GM12864 (cell line): ENCODE measurements around the gene TMC2.

ENCODE experiments used
- DNase-seq: peaks from one replicate; pipeline ENCODE4 v3.0.0-alpha.2; 2011; ENCODE audit warnings: low read depth
- H3K4me3 ChIP-seq: 2 replicates; pipeline ENCODE4 v1.5.1; 2011; ENCODE audit warnings: mild to moderate bottlenecking, low read depth, low read length, control low read depth
- CTCF ChIP-seq: IDR thresholded peaks from 2 replicates; pipeline ENCODE4 v1.5.1; 2011; ENCODE audit warnings: low read depth, mild to moderate bottlenecking, moderate library complexity, low read length, control low read depth, inconsistent platforms; ENCODE audit errors: missing control alignments

Gene TMC2

GRCh38 chr20:2559651-2560050 is 23.3 kb downstream of the TMC2 start:
- TF ChIP-seq CTCF = no peak
- DNase-seq = no peak
- H3K4me3 ChIP-seq = no peak overlapping the region

GRCh38 chr20:2563116-2563515 is 26.7 kb downstream of the TMC2 start:
- no peak for DNase-seq
- TF ChIP-seq CTCF = no peak
- no peak overlapping the region for H3K4me3 ChIP-seq

GRCh38 chr20:2564406-2564805 is 28.0 kb downstream of the TMC2 start:
- no peak overlapping the region for H3K4me3 ChIP-seq
- TF ChIP-seq CTCF = no peak
- no peak for DNase-seq

- H3K4me3 ChIP-seq = no peak overlapping the region
- DNase-seq = no peak
- no peak for TF ChIP-seq CTCF
Measured at GRCh38 chr20:2575682-2576081, 39.3 kb downstream of the TMC2 start.

GRCh38 chr20:2576317-2576727 is 39.9 kb downstream of the TMC2 start:
- no peak overlapping the region for H3K4me3 ChIP-seq
- DNase-seq = no peak

GRCh38 chr20:2578475-2579192 is 42.3 kb downstream of the TMC2 start:
- H3K4me3 ChIP-seq = no peak overlapping the region
- DNase-seq = no peak
- TF ChIP-seq CTCF = no peak

More at GRCh38 chr20:2576317-2576727, 39.9 kb downstream of the TMC2 start:
- TF ChIP-seq CTCF = no peak

GRCh38 chr20:2585811-2586210 is 49.4 kb downstream of the TMC2 start:
- no peak for DNase-seq
- no peak overlapping the region for H3K4me3 ChIP-seq
- TF ChIP-seq CTCF = no peak
